ENCODE results near the gene MYO1G. TPM values are rescaled to one million over a fixed set of nuclear protein-coding genes. Genes with fewer than 3 reads are reported as not detected.

Gene MYO1G
- polyA plus RNA-seq, 6 donors from 2014 or later = 83.1 to 151 (median 99.6) TPM

DNA sequence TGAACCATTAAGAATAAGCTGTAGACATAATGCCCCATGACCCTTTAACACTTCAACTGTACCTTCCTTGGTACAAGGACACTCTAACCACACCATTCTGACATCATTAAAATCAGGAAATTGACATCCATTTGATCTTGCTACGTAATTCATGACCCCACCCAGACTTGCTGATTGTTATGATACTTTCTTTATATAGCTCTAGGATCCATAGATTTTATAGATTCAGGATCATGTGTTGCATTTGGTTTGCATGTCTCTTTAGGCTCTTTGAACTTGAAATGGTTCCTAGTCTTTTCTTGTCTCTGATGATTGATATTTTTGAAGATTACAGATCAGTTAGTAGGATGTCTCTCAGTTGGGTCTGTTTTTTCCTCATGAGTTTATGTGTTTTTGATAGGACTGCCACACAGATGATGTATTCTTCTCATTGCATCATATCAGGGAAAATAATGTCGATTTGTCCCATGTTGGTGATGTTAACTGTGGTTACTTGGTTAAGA lies 34.7 kb upstream of the MYO1G start:
- Mint-ChIP-seq H3K4me3 (no peak overlapping the region), H3K27me3 (no peaks in the 10 kb centered on the region), H3K27ac (peak overlapping the region in 4 of 6 donors; percentile 11 to 83 (median 31)), H3K4me1 (peaks cover 22 to 32% (median 22%) of the 10 kb centered on the region in 3 donors), H3K9me3 (no peaks in the 10 kb centered on the region), H3K36me3 (peaks cover 0 to 7% of the 10 kb centered on the region in 2 donors)
- DNase-seq (no peak), ATAC-seq (ENCODE audit: low read depth in 2 of 2) (no peak)

DNA sequence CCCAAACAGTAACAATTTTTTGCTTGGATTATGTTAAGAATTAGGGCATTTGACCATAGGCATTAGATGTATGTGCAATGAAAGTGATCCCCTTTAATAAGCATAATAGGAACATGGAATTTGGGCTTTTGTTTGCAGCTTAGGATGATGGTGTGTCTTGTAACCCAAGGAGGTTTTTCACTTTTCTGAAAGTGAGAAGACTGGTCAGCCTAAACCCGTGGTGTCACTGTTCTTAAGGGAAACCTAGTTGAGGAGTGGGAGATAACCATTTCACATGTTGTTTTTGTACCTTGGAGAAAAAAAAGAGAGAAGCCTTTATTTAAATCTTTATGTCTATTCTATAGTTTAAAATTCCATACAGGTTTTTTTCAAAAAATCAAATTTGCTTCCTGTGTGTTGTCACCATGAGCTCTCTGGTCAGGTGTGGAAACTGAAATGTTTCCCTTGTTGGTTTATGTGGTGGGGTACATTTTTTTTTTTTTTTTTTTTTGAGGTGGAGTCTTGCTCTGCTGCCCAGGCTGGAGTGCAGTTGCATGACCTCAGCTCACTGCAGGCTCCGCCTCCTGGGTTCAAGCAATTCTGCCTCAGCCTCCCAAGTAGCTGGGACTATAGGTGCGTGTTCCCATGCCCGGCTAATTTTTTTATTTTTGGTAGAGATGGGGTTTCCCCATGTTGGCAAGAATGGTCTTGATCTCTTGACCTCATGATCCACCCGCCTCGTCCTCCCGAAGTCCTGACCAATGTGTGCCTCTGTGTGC lies 28.9 kb upstream of the MYO1G start:
- Mint-ChIP-seq H3K27me3 (no peaks in the 10 kb centered on the region), H3K4me3 (peak overlapping the region in 7 of 8 donors; percentile 35 to 76 (median 49)), H3K4me1 (peaks cover 36 to 65% (median 60%) of the 10 kb centered on the region in 3 donors), H3K36me3 (peaks cover 0 to 8% of the 10 kb centered on the region in 2 donors), H3K27ac (peak overlapping the region in 5 of 6 donors; percentile 21 to 94 (median 90)), H3K9me3 (no peaks in the 10 kb centered on the region)
- ATAC-seq (ENCODE audit: low read depth in 2 of 2) (peak in 1 of 2 donors; percentile 77), DNase-seq (no peak)

DNA sequence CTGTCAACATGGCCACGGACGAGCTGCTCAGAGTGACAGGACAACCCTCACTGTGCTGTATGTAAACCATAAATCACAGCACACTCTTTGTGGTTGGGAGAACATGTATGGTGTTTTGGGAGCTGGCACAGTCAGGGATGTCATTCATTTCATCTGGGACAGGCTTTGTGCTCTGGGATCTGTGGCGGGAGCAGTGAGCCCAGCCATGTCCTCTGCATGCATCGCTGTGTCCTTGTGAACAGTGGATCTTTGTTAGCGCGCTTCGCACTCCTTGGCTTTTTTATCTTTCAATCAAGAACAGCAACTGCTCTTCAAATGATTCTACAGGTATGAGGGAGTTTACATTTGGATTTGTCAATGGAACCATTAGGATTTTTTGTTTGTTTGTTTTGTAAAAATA lies 28.3 kb upstream of the MYO1G start:
- Mint-ChIP-seq H3K4me1 (peaks cover 36 to 60% (median 60%) of the 10 kb centered on the region in 3 donors), H3K4me3 (peak overlapping the region in 4 of 8 donors; percentile 13 to 58 (median 42)), H3K27ac (peak overlapping the region in 5 of 6 donors; percentile 18 to 90 (median 53)), H3K9me3 (no peaks in the 10 kb centered on the region), H3K27me3 (no peaks in the 10 kb centered on the region), H3K36me3 (peaks cover 0 to 6% of the 10 kb centered on the region in 2 donors)
- DNase-seq = no peak
- ATAC-seq (ENCODE audit: low read depth in 2 of 2) = no peak

DNA sequence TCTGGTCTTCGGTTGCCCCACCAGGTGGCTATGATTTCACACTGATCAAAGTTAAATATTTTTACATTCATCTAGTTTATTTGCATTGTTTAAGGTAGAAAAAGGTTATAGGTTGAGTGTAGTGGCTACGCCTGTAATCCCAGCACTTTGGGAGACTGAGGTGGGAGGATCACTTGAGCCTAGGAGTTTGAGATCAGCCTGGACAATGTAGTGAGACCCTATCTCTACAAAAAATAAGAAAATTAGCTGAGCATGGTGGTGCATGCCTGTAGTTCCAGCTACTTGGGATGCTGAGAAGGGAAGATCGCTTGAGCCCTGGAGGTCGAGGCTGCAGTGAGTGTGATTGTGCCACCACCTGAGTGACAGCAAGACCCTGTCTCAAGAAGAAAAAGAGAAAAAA lies 25.0 kb upstream of the MYO1G start:
- Mint-ChIP-seq H3K27me3 (no peaks in the 10 kb centered on the region), H3K27ac (peak overlapping the region in 3 of 6 donors; percentile 59 to 62 (median 60)), H3K9me3 (no peaks in the 10 kb centered on the region), H3K4me3 (peak overlapping the region in 2 of 8 donors; percentile 34 to 40), H3K4me1 (peaks cover 42 to 73% (median 64%) of the 10 kb centered on the region in 3 donors), H3K36me3 (peaks cover 0 to 6% of the 10 kb centered on the region in 2 donors)
- DNase-seq (no peak), ATAC-seq (ENCODE audit: low read depth in 2 of 2) (no peak)

DNA sequence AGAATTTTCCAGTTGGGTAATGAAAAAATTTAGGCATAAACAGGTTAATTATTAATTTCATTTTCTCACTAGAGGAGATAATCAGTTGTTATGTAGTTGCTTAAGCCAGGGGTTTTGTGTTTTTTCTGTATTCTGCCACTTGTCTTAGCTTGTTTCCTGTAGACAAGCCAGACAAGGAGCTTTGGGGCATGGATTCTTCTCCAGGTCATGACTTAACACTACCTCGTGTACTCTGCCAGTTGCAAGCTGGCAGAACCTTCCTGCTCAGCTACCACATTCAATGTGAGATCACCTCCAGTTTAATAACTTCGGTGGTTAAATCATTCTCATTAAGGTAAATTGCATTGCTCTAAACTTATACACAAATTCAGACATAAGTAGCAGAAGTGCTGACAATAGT lies 23.0 kb upstream of the MYO1G start:
- ATAC-seq (ENCODE audit: low read depth in 2 of 2) (no peak), DNase-seq (no peak)
- H3K4me1 Mint-ChIP-seq = peaks cover 38 to 59% (median 53%) of the 10 kb centered on the region in 3 donors

DNA sequence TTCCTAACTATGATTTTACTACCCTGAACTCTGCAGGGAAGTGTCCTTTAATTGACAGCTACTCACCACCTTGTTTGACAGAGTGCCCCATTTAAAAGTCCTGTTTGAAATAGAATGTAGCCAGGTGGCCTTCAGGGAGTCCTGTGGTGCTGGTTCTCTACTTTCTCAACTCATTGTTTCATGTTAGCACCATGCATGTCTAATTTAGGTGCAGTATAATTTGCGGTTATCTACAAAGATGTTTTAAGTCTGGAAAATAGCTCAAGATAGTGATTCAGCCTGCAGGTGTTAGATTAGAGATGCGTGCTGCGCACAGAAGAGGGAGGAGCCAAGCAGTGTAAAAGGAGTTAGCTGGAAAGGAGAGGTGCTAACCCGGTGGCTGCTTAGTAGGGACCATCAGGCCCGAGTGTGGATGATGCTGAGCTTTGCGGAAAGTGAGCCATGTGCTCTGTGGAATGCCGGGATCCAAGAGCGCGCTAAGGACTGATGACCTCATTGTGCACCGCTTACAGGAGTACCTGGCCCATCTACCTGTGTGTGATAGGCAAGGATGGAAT lies 22.4 kb upstream of the MYO1G start:
- H3K9me3 Mint-ChIP-seq = no peaks in the 10 kb centered on the region
- ATAC-seq (ENCODE audit: low read depth in 2 of 2) = peak; percentile 31 to 39
- H3K4me1 Mint-ChIP-seq = peaks cover 42 to 56% (median 55%) of the 10 kb centered on the region in 3 donors
- peak; percentile 73 for DNase-seq
- peaks cover 0 to 6% of the 10 kb centered on the region in 2 donors for H3K36me3 Mint-ChIP-seq
- no peaks in the 10 kb centered on the region for H3K27me3 Mint-ChIP-seq
- H3K4me3 Mint-ChIP-seq = peak overlapping the region; percentile 88 to 98 (median 92)
- peak overlapping the region; percentile 78 to 97 (median 92) for H3K27ac Mint-ChIP-seq

More for the DNA sequence above, 23.0 kb upstream of the MYO1G start:
- Mint-ChIP-seq H3K27ac (peak overlapping the region in 4 of 6 donors; percentile 87 to 97 (median 92)), H3K4me3 (peak overlapping the region in 4 of 8 donors; percentile 88 to 95 (median 91)), H3K27me3 (no peaks in the 10 kb centered on the region), H3K9me3 (no peaks in the 10 kb centered on the region), H3K36me3 (peaks cover 0 to 6% of the 10 kb centered on the region in 2 donors)

DNA sequence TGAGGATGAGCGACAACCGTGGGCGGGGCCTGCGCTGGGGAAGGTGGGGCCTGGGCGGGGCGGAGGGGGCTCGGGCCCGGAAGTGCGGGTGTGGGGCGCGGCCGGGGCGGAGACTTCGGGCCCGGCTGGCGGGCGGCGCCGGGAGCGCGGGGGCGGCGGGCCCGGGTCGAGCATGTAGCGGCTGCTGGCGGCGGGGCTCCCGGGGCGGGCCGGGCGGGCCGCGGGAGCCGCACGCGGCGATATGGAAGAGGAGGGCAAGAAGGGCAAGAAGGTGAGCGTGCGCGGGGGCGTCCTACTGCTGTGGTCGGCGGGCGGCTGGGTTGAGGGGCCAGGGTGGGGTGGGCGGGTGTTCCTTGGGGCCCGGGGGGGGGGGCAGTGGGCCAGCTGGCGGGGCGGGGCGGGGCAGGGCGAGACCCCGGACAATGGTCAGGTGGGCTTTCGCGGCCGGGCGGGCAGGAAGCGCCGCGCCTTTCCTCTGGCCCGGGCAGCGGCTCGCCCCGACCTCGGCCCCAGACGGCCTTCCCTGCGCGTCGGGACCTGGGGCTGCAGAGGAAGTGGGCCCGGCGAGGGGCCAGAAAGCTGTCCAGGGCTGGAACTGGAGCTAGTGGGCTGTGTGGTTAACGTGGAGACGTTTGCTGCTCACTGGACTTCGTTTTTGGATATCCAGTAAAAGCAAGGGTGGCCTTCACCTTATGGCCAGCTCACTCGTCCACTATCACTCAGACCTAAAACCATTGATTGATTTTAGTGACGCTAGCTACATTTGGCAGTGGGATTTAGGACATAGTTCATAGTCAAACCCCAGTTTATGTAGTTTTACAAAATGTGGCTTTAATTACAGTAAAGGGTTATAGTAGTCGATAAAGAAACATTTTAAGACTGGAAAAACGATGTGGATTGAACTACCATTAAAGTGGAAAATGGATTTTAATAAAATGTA lies 21.5 kb upstream of the MYO1G start, which contains the start of gene CCM2:
Gene CCM2, plus strand, starts transcription at position 109 of the 940 bp plus-strand sequence. Its CDS starts 133 bp downstream, at position 242.
- Mint-ChIP-seq H3K4me3 (peak within 1 kb of the TSS; percentile 95 to 99 (median 98)), H3K36me3 (peaks cover 0 to under 1% of the 10 kb centered on the region in 2 donors), H3K9me3 (no peaks in the 10 kb centered on the region), H3K27ac (peak within 1 kb of the TSS; percentile 90 to 99 (median 98)), H3K27me3 (no peaks in the 10 kb centered on the region), H3K4me1 (peaks cover 40 to 56% (median 55%) of the 10 kb centered on the region in 3 donors)
- DNase-seq (no peak), ATAC-seq (ENCODE audit: low read depth in 2 of 2) (no peak)

DNA sequence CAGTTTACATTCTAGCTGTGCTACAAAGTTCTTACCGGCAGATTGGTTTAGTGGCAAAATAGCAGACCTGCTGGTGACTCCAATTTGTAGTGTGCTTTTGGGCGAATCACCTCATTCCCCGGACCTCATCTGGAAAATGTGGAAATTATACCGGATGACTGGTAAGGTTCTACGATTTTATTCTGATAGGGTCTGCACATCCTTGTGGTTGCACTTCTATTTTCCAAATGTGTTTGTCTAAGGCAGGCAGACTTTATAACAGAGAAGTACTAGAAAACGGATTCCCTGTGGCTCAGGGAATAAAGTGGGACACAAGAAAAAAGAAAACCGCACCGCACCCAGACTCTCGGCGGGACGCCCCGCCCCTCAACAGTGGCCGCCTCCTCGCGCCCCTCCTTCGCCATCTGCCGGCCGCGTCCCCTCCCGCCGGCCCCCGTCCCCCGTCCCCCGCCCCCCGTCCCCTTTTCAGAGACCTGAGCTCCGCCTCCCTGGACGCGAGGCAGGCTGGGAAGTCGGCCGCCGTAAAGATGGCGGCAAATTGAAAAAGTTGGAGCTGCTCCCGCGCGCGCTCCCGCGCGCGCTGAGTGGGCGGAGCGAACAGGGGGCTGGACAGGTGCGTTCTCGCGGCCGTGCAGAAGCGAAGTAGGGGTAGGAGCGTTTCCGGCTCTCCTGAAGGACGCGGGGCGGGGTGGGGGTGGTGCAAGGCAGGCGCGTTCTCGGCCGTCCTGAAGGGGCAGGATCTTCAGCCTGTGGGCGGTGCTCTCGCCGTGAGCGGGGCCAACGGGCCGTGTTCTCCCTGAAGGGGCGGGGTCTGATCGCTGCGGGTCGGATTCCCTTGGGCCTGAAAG lies 20.7 kb upstream of the MYO1G start:
- no peaks in the 10 kb centered on the region for H3K27me3 Mint-ChIP-seq
- H3K9me3 Mint-ChIP-seq = no peaks in the 10 kb centered on the region
- peak overlapping the region; percentile 95 to 99 (median 98) for H3K4me3 Mint-ChIP-seq
- H3K36me3 Mint-ChIP-seq = no peaks in the 10 kb centered on the region
- peak; percentile 78 to 79 for ATAC-seq (ENCODE audit: low read depth in 2 of 2)
- DNase-seq = peak; percentile 98
- H3K27ac Mint-ChIP-seq = peak overlapping the region; percentile 90 to 99 (median 98)
- H3K4me1 Mint-ChIP-seq = peaks cover 42 to 56% (median 56%) of the 10 kb centered on the region in 3 donors

DNA sequence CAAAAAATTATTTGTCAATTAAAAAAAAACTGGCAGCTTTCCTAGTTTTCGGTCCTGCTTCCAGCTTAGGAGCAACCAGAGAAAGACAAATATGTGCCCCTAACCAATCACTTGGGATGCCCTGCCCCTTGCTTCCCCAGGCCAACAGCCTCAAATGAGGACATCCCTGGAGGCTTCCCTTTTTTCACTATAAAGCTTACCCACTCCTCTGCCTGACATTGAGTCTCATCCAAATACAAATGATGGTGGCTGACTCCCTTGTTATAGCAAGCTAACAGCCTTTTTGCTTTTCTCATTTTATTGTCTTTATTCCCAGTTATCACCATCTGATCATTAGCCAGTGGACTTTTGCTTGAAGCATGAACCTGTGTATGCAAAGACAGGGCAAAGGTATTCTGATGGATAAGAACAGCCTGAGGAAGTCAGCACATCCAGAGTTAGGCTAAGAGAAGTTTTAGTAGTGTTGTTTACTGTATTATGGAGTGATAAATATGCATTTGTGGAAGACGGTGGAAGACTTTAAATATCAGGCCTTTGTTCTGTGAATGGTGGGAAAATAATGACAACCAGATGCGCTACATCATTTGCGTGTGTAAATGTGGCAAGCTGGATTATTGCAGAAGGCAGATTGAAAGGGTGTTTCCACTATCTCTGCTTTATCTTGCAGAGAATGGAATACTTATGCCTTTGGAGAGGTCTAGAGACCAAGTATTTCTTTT lies 19.5 kb upstream of the MYO1G start:
- Mint-ChIP-seq H3K4me1 (peaks cover 35 to 48% (median 47%) of the 10 kb centered on the region in 3 donors), H3K36me3 (no peaks in the 10 kb centered on the region), H3K9me3 (no peaks in the 10 kb centered on the region), H3K27me3 (no peaks in the 10 kb centered on the region), H3K4me3 (peak overlapping the region; percentile 95 to 99 (median 98)), H3K27ac (peak overlapping the region in 4 of 6 donors; percentile 33 to 99 (median 66))
- no peak for DNase-seq
- ATAC-seq (ENCODE audit: low read depth in 2 of 2) = no peak

DNA sequence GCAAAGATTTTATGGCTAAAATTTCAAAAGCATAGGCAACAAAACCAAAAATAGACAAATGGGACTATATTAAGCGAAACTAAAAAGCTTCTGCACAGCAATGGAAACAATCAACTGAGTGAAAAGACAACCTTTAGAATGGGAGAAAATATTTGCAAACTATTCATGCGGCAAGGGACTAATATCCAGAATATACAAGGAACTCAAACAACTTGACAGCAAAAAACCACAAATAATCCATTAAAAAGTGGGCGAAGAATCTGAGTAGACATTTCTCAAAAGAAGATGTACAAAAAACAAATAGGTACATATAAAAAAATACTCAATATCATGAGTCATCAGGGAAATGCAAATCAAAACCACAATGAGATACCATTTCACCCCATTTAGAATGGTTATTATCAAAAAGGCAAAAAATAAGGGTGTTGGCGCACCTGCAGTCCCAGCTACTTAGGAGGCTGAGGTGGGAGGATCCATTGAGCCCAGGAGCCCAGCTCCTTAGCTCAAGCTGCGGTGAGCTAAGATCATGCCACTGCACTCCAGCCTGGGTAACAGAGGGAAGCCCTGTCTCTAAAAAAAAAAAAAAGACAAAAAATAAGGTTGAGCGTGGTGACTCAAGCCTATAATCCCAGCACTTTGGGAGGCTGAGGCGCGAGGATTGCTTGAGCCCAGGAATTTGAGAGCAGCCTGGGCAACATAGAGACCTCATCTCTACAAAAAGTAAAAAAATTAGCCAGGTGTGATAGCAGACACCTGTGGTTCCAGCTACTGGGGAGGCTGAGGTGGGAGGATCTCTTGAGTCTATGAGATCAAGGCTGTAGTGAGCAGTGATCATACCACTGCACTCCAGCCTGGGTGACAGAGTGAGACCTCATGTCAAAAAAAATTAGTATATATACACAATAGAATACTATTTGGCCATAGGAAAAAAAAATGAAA lies 17.0 kb upstream of the MYO1G start:
- H3K27ac Mint-ChIP-seq = peak overlapping the region in 4 of 6 donors; percentile 11 to 87 (median 52)
- peaks cover 26 to 34% (median 34%) of the 10 kb centered on the region in 3 donors for H3K4me1 Mint-ChIP-seq
- DNase-seq = no peak
- H3K36me3 Mint-ChIP-seq = no peaks in the 10 kb centered on the region
- no peaks in the 10 kb centered on the region for H3K9me3 Mint-ChIP-seq
- H3K27me3 Mint-ChIP-seq = no peaks in the 10 kb centered on the region
- no peak for ATAC-seq (ENCODE audit: low read depth in 2 of 2)
- H3K4me3 Mint-ChIP-seq = peak overlapping the region; percentile 15 to 80 (median 42)

All from naive B cell (primary cell).